K562 (cell line): ENCODE data around the gene LRIF1.

Experiments
- BRCA1 ChIP-seq, 2 experiments: fragments of 450-650 bp in 1 of 2; sonication (generic) in 1 of 2; formaldehyde crosslinking in 1 of 2; IDR thresholded peaks; 2 replicates each; pipeline versions ENCODE4 v1.5.0 to v1.6.1; 2017 to 2020; ENCODE audit warnings: mild to moderate bottlenecking in 1 of 2, missing genetic modification reagents in 1 of 2
- JUN ChIP-seq, 2 experiments: sonication (generic) in 1 of 2; formaldehyde crosslinking in 1 of 2; IDR thresholded peaks; 2 replicates each; pipeline versions ENCODE4 v1.6.1 to v1.8.0; 2012 to 2022; ENCODE audit warnings: borderline replicate concordance in 2 of 2, mild to moderate bottlenecking in 2 of 2, improper control_type of control experiment in 1 of 2, low read depth in 1 of 2, low read length in 1 of 2, missing genetic modification reagents in 1 of 2
- NELFE ChIP-seq: IDR thresholded peaks from 2 replicates; pipeline ENCODE4 v1.6.1; 2011; ENCODE audit warnings: mild to moderate bottlenecking; ENCODE audit not compliant: insufficient read depth, insufficient read length
- PHF21A ChIP-seq: fragments of 450-650 bp; IDR thresholded peaks from 2 replicates; pipeline ENCODE4 v1.6.1; 2017; ENCODE audit warnings: low read depth, borderline replicate concordance
- POLR2A ChIP-seq: fragments of 450-650 bp; conservative IDR thresholded peaks from 2 replicates; pipeline ENCODE4 v1.6.1; 2016
- RHOXF2B ChIP-seq: fragments of 250-450 bp; sonication (Bioruptor Pico); conservative IDR thresholded peaks from 2 replicates; pipeline ENCODE4 v1.5.1; 2021
- SETDB1 ChIP-seq: IDR thresholded peaks from one replicate; pipeline ENCODE4 v1.6.1; 2012; ENCODE audit warnings: low read length, control low read depth, inconsistent platforms
- SMAD3 ChIP-seq: fragments of 450-650 bp; formaldehyde crosslinking; conservative IDR thresholded peaks from 2 replicates; pipeline ENCODE4 v1.4.0; 2020; ENCODE audit warnings: mild to moderate bottlenecking
- ZBTB7A ChIP-seq: IDR thresholded peaks from 2 replicates; pipeline ENCODE4 v1.6.1; 2011; ENCODE audit warnings: low read depth, mild to moderate bottlenecking, low read length, moderate library complexity, borderline replicate concordance; ENCODE audit not compliant: control insufficient read depth
- ZFP36 ChIP-seq: fragments of 150-350 bp; IDR thresholded peaks from 2 replicates; pipeline ENCODE4 v1.6.1; 2018; ENCODE audit warnings: low read length, low read depth; ENCODE audit not compliant: partially characterized antibody
- ZNF165 ChIP-seq: fragments of 250-450 bp; sonication (Bioruptor Pico); IDR thresholded peaks from 2 replicates; pipeline ENCODE4 v1.4.0; 2020; ENCODE audit warnings: borderline replicate concordance
- TF ChIP-seq, protein P1 (sequence below), 3 experiments: IDR thresholded peaks in 2 of 3; conservative IDR thresholded peaks in 1 of 3; 2 replicates each; pipeline ENCODE4 v1.5.1; 2011 to 2012; ENCODE audit warnings: low read length in 3 of 3, mild to moderate bottlenecking in 3 of 3, control low read depth in 2 of 3, improper control_type of control experiment in 1 of 3, inconsistent platforms in 1 of 3, low read depth in 1 of 3, mixed read lengths in 1 of 3, moderate library complexity in 1 of 3; ENCODE audit not compliant: insufficient read depth in 2 of 3
- TF ChIP-seq, protein P2 (sequence below): IDR thresholded peaks from 3 replicates; pipeline ENCODE4 v1.6.1; 2011; ENCODE audit warnings: borderline replicate concordance, mild to moderate bottlenecking; ENCODE audit not compliant: insufficient read length, insufficient read depth

DNA sequence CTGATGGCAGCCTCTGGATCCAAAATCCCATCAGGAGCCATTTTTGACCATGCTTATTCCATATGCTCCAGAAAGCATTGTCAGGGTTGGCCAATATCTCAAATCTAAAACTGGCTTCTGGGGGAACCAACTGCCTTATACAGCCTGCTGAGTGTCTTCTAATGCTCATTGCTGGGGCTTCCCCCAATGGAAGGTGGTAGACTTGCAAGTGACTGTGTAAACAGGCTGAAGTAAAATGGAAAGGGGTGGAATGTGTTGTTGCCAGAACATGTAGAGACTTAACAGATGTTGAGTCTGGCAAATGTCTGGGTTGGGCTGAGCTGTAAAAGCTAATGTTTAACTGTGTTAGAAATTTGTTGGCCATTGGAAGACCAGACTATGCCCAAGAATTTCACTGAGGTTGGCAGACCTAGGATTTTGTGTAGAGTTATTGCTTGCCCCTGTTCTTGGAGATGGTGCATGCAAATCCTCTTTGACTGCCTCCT, 22.7 kb upstream of the LRIF1 start:
- TF ChIP-seq JUN (IDR thresholded peaks at IDR 0.05; ENCODE audit: borderline replicate concordance, low read depth, low read length) (no peak), JUN (CRISPR knock-in tag; IDR thresholded peaks at IDR 0.05; ENCODE audit: borderline replicate concordance) (no peak), ZFP36 (no peak), SETDB1 (no peak), SMAD3 (no peak), POLR2A (no peak), BRCA1 (IDR thresholded peaks at IDR 0.05) (no peak), BRCA1 (CRISPR knock-in tag; IDR thresholded peaks at IDR 0.05) (no peak), ZNF165 (CRISPR knock-in tag) (no peak), NELFE (no peak), ZBTB7A (no peak), PHF21A (no peak), RHOXF2B (CRISPR knock-in tag) (no peak)
- TF ChIP-seq, protein P1, sequence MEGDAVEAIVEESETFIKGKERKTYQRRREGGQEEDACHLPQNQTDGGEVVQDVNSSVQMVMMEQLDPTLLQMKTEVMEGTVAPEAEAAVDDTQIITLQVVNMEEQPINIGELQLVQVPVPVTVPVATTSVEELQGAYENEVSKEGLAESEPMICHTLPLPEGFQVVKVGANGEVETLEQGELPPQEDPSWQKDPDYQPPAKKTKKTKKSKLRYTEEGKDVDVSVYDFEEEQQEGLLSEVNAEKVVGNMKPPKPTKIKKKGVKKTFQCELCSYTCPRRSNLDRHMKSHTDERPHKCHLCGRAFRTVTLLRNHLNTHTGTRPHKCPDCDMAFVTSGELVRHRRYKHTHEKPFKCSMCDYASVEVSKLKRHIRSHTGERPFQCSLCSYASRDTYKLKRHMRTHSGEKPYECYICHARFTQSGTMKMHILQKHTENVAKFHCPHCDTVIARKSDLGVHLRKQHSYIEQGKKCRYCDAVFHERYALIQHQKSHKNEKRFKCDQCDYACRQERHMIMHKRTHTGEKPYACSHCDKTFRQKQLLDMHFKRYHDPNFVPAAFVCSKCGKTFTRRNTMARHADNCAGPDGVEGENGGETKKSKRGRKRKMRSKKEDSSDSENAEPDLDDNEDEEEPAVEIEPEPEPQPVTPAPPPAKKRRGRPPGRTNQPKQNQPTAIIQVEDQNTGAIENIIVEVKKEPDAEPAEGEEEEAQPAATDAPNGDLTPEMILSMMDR (IDR thresholded peaks at IDR 0.05 in 2 of 3, conservative IDR thresholded peaks at IDR 0.05 in 1 of 3; ENCODE audit: insufficient read depth in 2 of 3, low read depth in 1 of 3, low read length in 3 of 3), result no peak
- TF ChIP-seq, protein P2, sequence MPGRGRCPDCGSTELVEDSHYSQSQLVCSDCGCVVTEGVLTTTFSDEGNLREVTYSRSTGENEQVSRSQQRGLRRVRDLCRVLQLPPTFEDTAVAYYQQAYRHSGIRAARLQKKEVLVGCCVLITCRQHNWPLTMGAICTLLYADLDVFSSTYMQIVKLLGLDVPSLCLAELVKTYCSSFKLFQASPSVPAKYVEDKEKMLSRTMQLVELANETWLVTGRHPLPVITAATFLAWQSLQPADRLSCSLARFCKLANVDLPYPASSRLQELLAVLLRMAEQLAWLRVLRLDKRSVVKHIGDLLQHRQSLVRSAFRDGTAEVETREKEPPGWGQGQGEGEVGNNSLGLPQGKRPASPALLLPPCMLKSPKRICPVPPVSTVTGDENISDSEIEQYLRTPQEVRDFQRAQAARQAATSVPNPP, result no peak
